Breast epithelium (tissue), 3 donors: ENCODE results near the gene TNFAIP8L3.

Source experiments
- CTCF ChIP-seq, 3 donors: fragments of 450-650 bp; IDR thresholded peaks; one replicate each; pipeline ENCODE4 v1.5.1; 2016 to 2017; ENCODE audit warnings: antibody characterized with exemption in 3 of 3, mild to moderate bottlenecking in 3 of 3, moderate library complexity in 3 of 3
- POLR2A ChIP-seq: fragments of 450-650 bp; IDR thresholded peaks from one replicate; pipeline ENCODE4 v1.6.1; 2016; ENCODE audit warnings: antibody characterized with exemption, mild to moderate bottlenecking, moderate library complexity

DNA sequence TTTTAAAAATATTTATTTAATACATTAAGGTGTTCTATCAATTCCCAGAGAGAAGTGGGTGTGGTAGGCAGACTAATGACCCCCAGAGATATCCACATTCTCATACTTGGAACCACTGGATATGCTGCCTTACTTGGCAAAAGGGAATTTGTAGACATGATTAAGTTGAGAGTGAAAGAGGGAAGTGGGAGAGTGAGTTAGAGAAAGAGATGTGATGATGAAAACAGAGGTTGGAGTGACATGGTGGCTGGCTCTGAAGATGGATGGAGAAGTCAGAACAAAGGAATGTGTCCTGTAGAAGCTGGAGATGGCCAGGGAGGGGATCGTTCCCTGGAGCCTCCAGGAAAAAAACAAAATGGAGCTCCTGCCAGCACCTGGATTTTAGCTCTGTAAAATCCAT lies 32.0 kb downstream of the TNFAIP8L3 start:
- TF ChIP-seq CTCF (IDR thresholded peaks at IDR 0.05) (no peak), POLR2A (no peak)
